ENCODE results near the gene MARCHF7. TPM values are rescaled to one million over a fixed set of nuclear protein-coding genes. Genes with fewer than 3 reads are reported as not detected.
"Not testable (repeated sequence)": the region's sequence is repeated elsewhere in the genome, so short reads cannot be mapped to it uniquely, and the experiment has no call there.

The MARCHF7 gene, protein sequence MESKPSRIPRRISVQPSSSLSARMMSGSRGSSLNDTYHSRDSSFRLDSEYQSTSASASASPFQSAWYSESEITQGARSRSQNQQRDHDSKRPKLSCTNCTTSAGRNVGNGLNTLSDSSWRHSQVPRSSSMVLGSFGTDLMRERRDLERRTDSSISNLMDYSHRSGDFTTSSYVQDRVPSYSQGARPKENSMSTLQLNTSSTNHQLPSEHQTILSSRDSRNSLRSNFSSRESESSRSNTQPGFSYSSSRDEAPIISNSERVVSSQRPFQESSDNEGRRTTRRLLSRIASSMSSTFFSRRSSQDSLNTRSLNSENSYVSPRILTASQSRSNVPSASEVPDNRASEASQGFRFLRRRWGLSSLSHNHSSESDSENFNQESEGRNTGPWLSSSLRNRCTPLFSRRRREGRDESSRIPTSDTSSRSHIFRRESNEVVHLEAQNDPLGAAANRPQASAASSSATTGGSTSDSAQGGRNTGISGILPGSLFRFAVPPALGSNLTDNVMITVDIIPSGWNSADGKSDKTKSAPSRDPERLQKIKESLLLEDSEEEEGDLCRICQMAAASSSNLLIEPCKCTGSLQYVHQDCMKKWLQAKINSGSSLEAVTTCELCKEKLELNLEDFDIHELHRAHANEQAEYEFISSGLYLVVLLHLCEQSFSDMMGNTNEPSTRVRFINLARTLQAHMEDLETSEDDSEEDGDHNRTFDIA
- 121 TPM for total RNA-seq

GRCh38 chr2:159712143-159712928, at the start of gene MARCHF7:
TSS of gene MARCHF7 (plus strand) at chr2:159712506. CDS start at chr2:159729023, 16,517 bp downstream.
- no peak for FAIRE-seq

GRCh38 chr2:159667423-159667822, 44.9 kb upstream of the MARCHF7 start:
- DNase-seq (ENCODE audit: low spot score in 2 of 2); FAIRE-seq: not testable (repeated sequence)

More at GRCh38 chr2:159712143-159712928, at the start of gene MARCHF7:
- DNase-seq (ENCODE audit: low spot score in 2 of 2) = peak; percentile 95 to 96

DNA sequence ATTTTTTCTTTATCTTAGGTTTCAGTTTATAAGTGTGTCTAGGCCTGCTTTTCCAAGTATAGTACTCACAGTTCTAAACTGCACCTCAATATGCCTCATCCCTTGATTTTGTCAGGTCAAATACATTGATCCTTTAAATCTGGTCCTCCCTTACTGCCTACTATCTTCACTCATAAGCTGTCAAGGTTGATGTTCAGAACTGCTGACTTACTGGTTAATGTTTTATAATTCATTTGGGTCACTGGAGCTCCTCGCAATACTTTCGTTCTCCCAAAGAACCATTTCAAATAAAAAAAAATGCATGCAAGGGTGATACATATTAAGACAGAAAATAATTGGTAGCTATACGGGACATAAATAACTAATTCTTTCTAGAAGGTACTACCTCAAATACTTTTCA, 41.3 kb upstream of the MARCHF7 start:
- DNase-seq (ENCODE audit: low spot score in 2 of 2) = no peak
- FAIRE-seq = no peak

- DNase-seq (ENCODE audit: low spot score in 2 of 2) (no peak), FAIRE-seq (peak; percentile 93)
These were observed 34.7 kb upstream of the MARCHF7 start for GRCh38 chr2:159677654-159678053.

GRCh38 chr2:159680692-159681091, 31.6 kb upstream of the MARCHF7 start:
- FAIRE-seq (no peak), DNase-seq (ENCODE audit: low spot score in 2 of 2) (no peak)

- FAIRE-seq (no peak), DNase-seq (ENCODE audit: low spot score in 2 of 2) (no peak)
These were observed 28.5 kb upstream of the MARCHF7 start for GRCh38 chr2:159683817-159684216.

DNA sequence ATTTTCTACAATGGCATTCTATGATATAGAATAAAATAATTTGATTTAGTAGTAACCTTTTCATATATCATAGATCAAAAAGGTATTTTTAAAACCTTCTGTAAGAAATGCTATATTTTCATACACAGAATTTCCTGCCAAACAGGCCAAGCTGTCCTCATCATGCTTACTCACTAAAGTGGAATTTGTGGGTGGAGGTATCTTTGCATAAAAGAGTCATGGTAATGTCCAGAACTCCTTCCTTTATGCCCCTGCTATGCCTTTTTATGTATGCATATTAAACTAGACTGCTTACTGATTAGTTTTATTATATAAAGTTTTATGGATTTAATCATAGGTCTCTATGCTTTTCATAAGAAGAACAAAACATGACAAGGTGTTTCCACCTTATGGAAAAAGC, 27.5 kb upstream of the MARCHF7 start:
- FAIRE-seq = no peak
- DNase-seq (ENCODE audit: low spot score in 2 of 2) = no peak

GRCh38 chr2:159694500-159695040, 17.7 kb upstream of the MARCHF7 start:
- DNase-seq (ENCODE audit: low spot score in 2 of 2) (no peak), FAIRE-seq (no peak)

DNA sequence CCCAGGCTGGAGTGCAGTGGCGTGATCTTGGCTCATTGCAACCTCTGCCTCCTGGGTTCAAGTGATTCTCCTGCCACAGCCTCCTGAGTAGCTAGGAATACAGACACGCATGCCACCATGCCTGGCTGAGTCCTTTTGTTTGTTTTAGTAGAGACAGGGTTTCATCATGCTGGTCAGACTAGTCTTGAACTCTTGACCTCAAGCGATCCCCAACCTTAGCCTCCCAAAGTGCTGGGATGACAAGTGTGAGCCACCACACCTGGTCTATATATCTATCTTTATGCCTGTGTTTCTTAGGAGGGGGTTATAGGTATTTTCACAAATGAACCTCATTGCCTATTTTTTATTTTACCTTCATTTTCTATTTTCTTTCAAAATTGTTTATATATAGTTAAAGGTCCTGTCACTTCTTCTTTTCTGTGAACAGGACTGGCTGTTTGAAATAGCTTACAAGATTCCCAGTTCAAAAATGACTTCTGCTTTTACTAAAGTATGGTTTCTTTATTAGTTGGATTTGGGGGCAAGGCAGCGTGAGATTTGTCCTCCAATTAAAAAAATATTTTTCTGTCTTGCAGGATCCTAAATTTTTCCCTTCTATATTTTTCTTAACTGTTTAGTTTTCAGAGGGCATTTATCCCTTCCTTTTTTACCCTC, 16.4 kb upstream of the MARCHF7 start:
- DNase-seq (ENCODE audit: low spot score in 2 of 2) = no peak
- no peak for FAIRE-seq

GRCh38 chr2:159703491-159703890, 8.8 kb upstream of the MARCHF7 start:
- no peak for DNase-seq (ENCODE audit: low spot score in 2 of 2)

DNA sequence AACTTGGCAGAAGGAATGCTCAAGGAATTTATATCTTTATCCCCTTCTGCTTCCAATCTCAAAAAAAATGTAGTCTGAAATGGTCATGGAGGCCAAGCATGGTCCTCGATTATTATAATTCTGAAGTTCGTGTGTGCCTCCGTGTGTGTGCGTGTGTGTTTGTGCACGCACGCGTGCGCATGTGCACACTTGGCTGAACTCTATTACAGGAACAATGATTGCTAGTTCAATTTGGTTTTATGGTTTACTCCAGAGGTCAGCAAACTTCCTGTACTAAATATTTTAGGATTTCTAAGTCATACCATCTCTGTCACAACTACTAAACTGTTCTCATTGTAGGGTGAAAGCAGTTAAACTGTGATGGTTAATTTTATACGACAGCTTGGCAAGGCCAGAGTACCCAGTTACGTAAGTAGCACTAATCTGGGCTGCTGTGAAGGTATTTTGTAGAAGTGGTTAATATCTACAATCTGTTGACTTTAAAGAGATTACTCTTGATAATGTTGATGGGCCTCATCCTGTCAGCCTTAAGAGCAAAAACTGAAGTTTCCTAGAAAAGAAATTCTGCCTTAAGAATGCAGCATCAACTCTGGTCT, 5.8 kb upstream of the MARCHF7 start:
- no peak for FAIRE-seq
- no peak for DNase-seq (ENCODE audit: low spot score in 2 of 2)

More at GRCh38 chr2:159703491-159703890, 8.8 kb upstream of the MARCHF7 start:
- no peak for FAIRE-seq

- FAIRE-seq (no peak), DNase-seq (ENCODE audit: low spot score in 2 of 2) (no peak)
These were observed 4.1 kb upstream of the MARCHF7 start for GRCh38 chr2:159708066-159708760.

- FAIRE-seq (no peak), DNase-seq (ENCODE audit: low spot score in 2 of 2) (no peak)
These were observed 1.6 kb upstream of the MARCHF7 start for GRCh38 chr2:159710601-159711180.

DNA sequence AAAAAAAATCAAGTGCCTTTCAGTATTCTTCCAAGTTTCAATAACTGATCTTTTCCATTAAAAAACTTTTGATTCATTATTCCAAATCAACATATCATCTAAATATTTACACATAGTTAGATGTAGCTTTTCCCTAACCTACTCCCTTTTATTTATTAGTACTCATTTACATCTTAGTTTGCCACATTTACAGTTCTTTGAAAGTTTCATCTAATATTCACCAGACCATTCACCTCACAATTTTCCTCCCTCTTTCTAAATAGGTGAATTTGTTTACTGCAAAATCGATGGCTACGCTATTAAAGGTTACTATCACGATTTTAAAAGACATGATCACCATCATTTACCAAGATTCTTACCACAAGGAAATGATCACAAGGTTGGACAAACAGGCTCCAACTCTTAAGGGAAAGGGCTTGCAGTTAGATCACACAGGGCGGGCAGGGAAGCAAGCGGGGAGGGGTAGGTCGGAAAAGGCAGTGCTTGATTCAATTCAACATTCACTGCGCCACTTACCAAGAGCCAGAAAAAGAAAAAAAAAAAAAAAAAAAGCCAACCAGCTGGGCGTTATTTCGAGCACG, 654 bp upstream of the MARCHF7 start:
- DNase-seq (ENCODE audit: low spot score in 2 of 2) (peak in 1 of 2 donors; percentile 40), FAIRE-seq (no peak)

GRCh38 chr2:159712929-159713420, 669 bp downstream of the MARCHF7 start:
- FAIRE-seq (no peak), DNase-seq (ENCODE audit: low spot score in 2 of 2) (no peak)

DNA sequence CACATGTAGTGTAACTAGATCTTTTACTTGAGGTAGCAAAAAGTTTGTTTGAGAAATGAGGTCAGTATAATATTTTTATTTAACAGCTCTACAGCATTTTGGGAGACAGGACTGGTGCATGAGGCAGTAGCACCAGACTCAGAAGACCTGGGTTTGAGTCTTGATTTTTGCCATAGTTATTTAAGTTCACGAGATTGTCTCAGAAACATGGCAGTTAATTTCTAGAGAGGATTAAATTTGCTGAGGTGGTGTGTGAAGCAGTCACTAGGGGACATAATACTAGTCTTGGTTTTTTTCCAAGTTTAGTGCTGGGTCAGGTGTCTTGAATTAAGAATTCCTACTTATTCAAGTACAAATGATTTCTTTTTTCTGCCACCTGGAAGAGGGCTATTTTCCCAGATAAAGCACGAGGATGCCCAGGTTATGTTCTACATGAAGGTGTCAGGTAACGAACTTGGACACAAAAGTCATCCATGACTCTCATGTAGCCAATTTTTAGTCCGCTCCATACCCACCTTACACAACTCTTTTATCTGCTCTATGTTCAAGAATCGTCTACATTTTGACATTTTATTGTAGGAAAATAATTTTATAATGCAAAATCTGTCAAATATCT, 1.4 kb downstream of the MARCHF7 start:
- DNase-seq (ENCODE audit: low spot score in 2 of 2) = no peak
- no peak for FAIRE-seq

GRCh38 chr2:159714247-159714930, 2.1 kb downstream of the MARCHF7 start:
- no peak for DNase-seq (ENCODE audit: low spot score in 2 of 2)
- FAIRE-seq = no peak

All from frontal cortex (tissue), 4 donors.